K562 (cell line): Measurements from ENCODE around the gene CNNM2. TPM values are rescaled to one million over a fixed set of nuclear protein-coding genes. Genes with fewer than 3 reads are reported as not detected.

ENCODE experiments used
- ATAC-seq: fragments of 200-7000 bp; cut with Tn5 transposase; 3 replicates; pipeline ENCODE4 v1.9.1; 2020; ENCODE audit warnings: moderate library complexity
- BruUV-seq: library from RNA; stranded (reverse); fragments of 400-500 nt; replicated peaks from 2 replicates; lab custom pipeline; 2021; lab: Mats Ljungman, UMichigan
- CTCF ChIA-PET: fragments of 300-600 bp; formaldehyde crosslinking; extraction: SDS; loops from one replicate; lab custom pipeline; 2021; ENCODE audit warnings: low intra/inter-chr PET ratio; lab: Yijun Ruan, JAX
- POLR2A ChIA-PET: fragments of 300-600, 350-650 bp; sonication (Branson Sonifier 250); formaldehyde crosslinking; extraction: SDS; loops from one replicate; lab custom pipeline; 2021; ENCODE audit warnings: antibody characterized with exemption, inconsistent platforms; lab: Yijun Ruan, JAX
- DNase-seq, 4 experiments: peaks; one replicate each; pipeline versions ENCODE4 v3.0.0 to v3.0.0-alpha.2; 2011 to 2018; ENCODE audit warnings: low spot score in 3 of 4, mixed read lengths in 3 of 4; ENCODE audit errors: extremely low read depth in 1 of 4
- FAIRE-seq: peaks from 2 replicates; lab custom pipeline; 2011; peaks lifted over from hg19 to GRCh38; lab: Jason Lieb, UNC
- H2AFZ ChIP-seq: 2 replicates; pipeline ENCODE4 v1.6.0; 2011; ENCODE audit warnings: low read depth, low read length, control low read depth, inconsistent platforms
- H3K27ac ChIP-seq: fragments of 200-600 bp; 3 replicates; pipeline ENCODE4 v1.8.0; 2011; ENCODE audit warnings: low read depth, mild to moderate bottlenecking, control low read depth, inconsistent platforms, low read length, moderate library complexity, mixed read lengths; ENCODE audit errors: extremely low read depth
- H3K27me3 ChIP-seq, 2 experiments: fragments of 300-600 bp in 1 of 2; 2 replicates in 1 of 2; 3 replicates in 1 of 2; pipeline versions ENCODE4 v1.6.0 to v1.8.0; 2011; ENCODE audit warnings: inconsistent platforms in 2 of 2, low read length in 2 of 2, mild to moderate bottlenecking in 1 of 2, mixed read lengths in 1 of 2, moderate library complexity in 1 of 2; ENCODE audit not compliant: control insufficient read depth in 2 of 2, insufficient read depth in 2 of 2
- H3K36me3 ChIP-seq: fragments of 300-600 bp; 3 replicates; pipeline ENCODE4 v1.8.0; 2011; ENCODE audit warnings: mild to moderate bottlenecking, low read length, inconsistent platforms; ENCODE audit not compliant: control insufficient read depth, insufficient read depth
- H3K4me1 ChIP-seq, 2 experiments: fragments of 200-600 bp in 1 of 2; replicated peaks in 1 of 2; 2 replicates in 1 of 2; 3 replicates in 1 of 2; pipeline versions ENCODE4 v1.5.1 to v1.8.0; 2011; ENCODE audit warnings: inconsistent platforms in 2 of 2, low read length in 2 of 2, mild to moderate bottlenecking in 1 of 2, mixed read lengths in 1 of 2, moderate library complexity in 1 of 2; ENCODE audit not compliant: control insufficient read depth in 2 of 2, insufficient read depth in 2 of 2
- H3K4me2 ChIP-seq: 2 replicates; pipeline ENCODE4 v1.6.1; 2011; ENCODE audit warnings: low read length, control low read depth, inconsistent platforms, mixed read lengths; ENCODE audit not compliant: insufficient read depth
- H3K4me3 ChIP-seq: fragments of 200-600 bp; sonication (generic), shearing (Covaris generic); 2 replicates; pipeline ENCODE4 v1.5.1; 2016; ENCODE audit warnings: control low read depth, inconsistent platforms
- H3K79me2 ChIP-seq: fragments of 200-600 bp; 3 replicates; pipeline ENCODE4 v1.8.0; 2011; ENCODE audit warnings: low read length, inconsistent platforms; ENCODE audit not compliant: control insufficient read depth, insufficient read depth
- H3K9ac ChIP-seq, 2 experiments: 2 replicates each; pipeline versions ENCODE4 v1.6.0 to v1.6.1; 2011; ENCODE audit warnings: low read depth in 2 of 2, low read length in 2 of 2, control low read depth in 1 of 2, inconsistent platforms in 1 of 2, mild to moderate bottlenecking in 1 of 2, mixed read lengths in 1 of 2; ENCODE audit not compliant: insufficient read depth in 1 of 2
- H3K9me1 ChIP-seq: one replicate; pipeline ENCODE4 v1.6.0; 2011; ENCODE audit warnings: inconsistent platforms, mild to moderate bottlenecking, low read length, moderate library complexity; ENCODE audit not compliant: control insufficient read depth, insufficient read depth
- H3K9me3 ChIP-seq: replicated peaks from 2 replicates; pipeline ENCODE4 v1.5.1; 2011; ENCODE audit warnings: low read depth, low read length, inconsistent platforms; ENCODE audit not compliant: control insufficient read depth, insufficient read depth
- H4K20me1 ChIP-seq: replicated peaks from 2 replicates; pipeline ENCODE4 v1.6.1; 2011; ENCODE audit warnings: low read length, inconsistent platforms, mixed read lengths; ENCODE audit not compliant: control insufficient read depth, insufficient read depth
- CBX1 ChIP-seq: sonication (generic); IDR thresholded peaks from 2 replicates; pipeline ENCODE4 v1.6.1; 2016; ENCODE audit warnings: antibody characterized with exemption, low read depth, mild to moderate bottlenecking
- HNRNPLL ChIP-seq: fragments of 200-400 bp; formaldehyde crosslinking; IDR thresholded peaks from 2 replicates; pipeline ENCODE4 v1.6.1; 2017; ENCODE audit warnings: low read length, low read depth, mild to moderate bottlenecking; ENCODE audit not compliant: poor library complexity, severe bottlenecking
- NR2C1 ChIP-seq, 2 experiments: fragments of 450-650 bp; IDR thresholded peaks; 2 replicates each; pipeline ENCODE4 v1.6.1; 2017; ENCODE audit warnings: mild to moderate bottlenecking in 2 of 2, antibody characterized with exemption in 1 of 2, inconsistent platforms in 1 of 2, missing compliant biosample characterization in 1 of 2, missing genetic modification characterization in 1 of 2
- NR4A1 ChIP-seq, 2 experiments: fragments of 250-450 bp in 1 of 2; fragments of 450-650 bp in 1 of 2; sonication (Bioruptor Pico) in 1 of 2; IDR thresholded peaks; 2 replicates each; pipeline versions ENCODE4 v1.4.0 to v1.6.1; 2016 to 2020; ENCODE audit warnings: mild to moderate bottlenecking in 2 of 2, missing compliant biosample characterization in 1 of 2, missing genetic modification characterization in 1 of 2, moderate library complexity in 1 of 2
- PTTG1 ChIP-seq: fragments of 450-650 bp; IDR thresholded peaks from 2 replicates; pipeline ENCODE4 v1.6.1; 2016; ENCODE audit warnings: low read depth, mild to moderate bottlenecking, missing genetic modification characterization, missing compliant biosample characterization
- RFX7 ChIP-seq: fragments of 250-450 bp; sonication (Bioruptor Pico); IDR thresholded peaks from 2 replicates; pipeline ENCODE4 v1.5.1; 2021; ENCODE audit warnings: mild to moderate bottlenecking
- TAL1 ChIP-seq: fragments of 450-650 bp; IDR thresholded peaks from 2 replicates; pipeline ENCODE4 v1.6.1; 2016; ENCODE audit warnings: mild to moderate bottlenecking
- ZNF197 ChIP-seq: fragments of 200-800 bp; sonication (Bioruptor generic); IDR thresholded peaks from 2 replicates; pipeline ENCODE4 v1.6.1; 2016; ENCODE audit warnings: low read depth, missing genetic modification characterization, missing compliant biosample characterization
- ZNF699 ChIP-seq: fragments of 250-450 bp; sonication (Bioruptor Pico); IDR thresholded peaks from 2 replicates; pipeline ENCODE4 v1.8.0; 2021; ENCODE audit warnings: mild to moderate bottlenecking, moderate library complexity; ENCODE audit not compliant: insufficient replicate concordance
- ZNF717 ChIP-seq: fragments of 250-450 bp; sonication (Bioruptor Pico); IDR thresholded peaks from 2 replicates; pipeline ENCODE4 v1.5.0; 2021
- WGBS: fragments of 100-300 bp; shearing (Covaris generic); methylation state at CpG from one replicate; pipeline ENCODE4 v1.1.6; 2016; ENCODE audit warnings: low coverage, mixed read lengths; ENCODE audit not compliant: insufficient coverage; ENCODE audit errors: missing lambda C conversion rate; 5-methylcytosine and 5-hydroxymethylcytosine counted together
- in situ Hi-C: fragments of 300-500 bp; cut with MboI; formaldehyde crosslinking; loops from 4 replicates; pipeline ENCODE4 v1.15.0; 2018; ENCODE audit warnings: inconsistent platforms, mixed read lengths
- intact Hi-C: fragments of 100-400 bp; cut with micrococcal nuclease; formaldehyde crosslinking; loops from 2 replicates; pipeline ENCODE4 v1.14.2; 2022
- polyA plus RNA-seq, 8 experiments: library from polyadenylated mRNA; depleted of rRNA in 4 of 8; stranded (reverse) in 5 of 8; unstranded in 3 of 8; fragments of >200 nt; fragmentation: Nextera tagmentation in 2 of 8; fragmentation: Illumina TruSeq in 1 of 8; extraction: Ambion mirVana in 2 of 8; extraction: Trizol in 1 of 8; gene quantifications; 2 replicates each; pipeline versions ENCODE4 v1.2.1 to v1.2.3, GENCODE V29; 2011 to 2014; ENCODE audit warnings: inconsistent platforms in 1 of 8, missing spikeins in 1 of 8
- total RNA-seq, 7 experiments: library from RNA; depleted of rRNA in 6 of 7; stranded (reverse); fragments of >200 nt in 6 of 7; fragmentation: Illumina TruSeq in 2 of 7; extraction: Trizol in 2 of 7; gene quantifications; 2 replicates each; pipeline versions ENCODE4 v1.2.1 to v1.2.3, GENCODE V29; 2011 to 2021; ENCODE audit warnings: low replicate concordance in 1 of 7
- TF ChIP-seq, protein P1 (sequence below): fragments of 250-450 bp; sonication (Bioruptor Pico); IDR thresholded peaks from 2 replicates; pipeline ENCODE4 v1.5.0; 2021; ENCODE audit warnings: mild to moderate bottlenecking, borderline replicate concordance
- TF ChIP-seq, protein P2 (sequence below): sonication (generic); formaldehyde crosslinking; IDR thresholded peaks from 2 replicates; pipeline ENCODE4 v1.8.1; 2023; ENCODE audit warnings: mild to moderate bottlenecking, missing genetic modification reagents, moderate library complexity

CNNM2 gene
- total and polyA plus RNA-seq, 9 of the 15 experiments (the other 6 are each of a cell fraction or from before 2014, with no cell fraction given): 0.21 to 5.0 (median 1.3) TPM

DNA sequence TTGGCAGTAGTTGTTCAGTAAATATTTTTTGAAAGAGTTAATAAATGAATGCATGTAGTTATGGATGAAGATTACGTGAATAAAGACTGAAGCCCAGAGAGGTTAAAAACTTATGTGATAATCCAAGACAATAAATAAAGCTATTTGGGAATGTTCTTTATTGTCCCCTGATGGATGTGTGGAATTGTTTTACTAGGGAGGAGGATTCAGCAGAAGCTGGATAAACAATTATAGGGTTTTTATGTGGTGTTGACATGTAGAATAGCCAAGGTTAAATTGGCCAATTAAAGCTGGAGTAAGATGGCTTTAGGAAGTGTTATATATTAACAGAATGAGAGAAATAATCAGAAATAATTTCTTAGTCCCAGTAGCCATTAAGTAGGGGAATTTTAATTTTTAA is 66.0 kb downstream of the CNNM2 start:
- no peaks in the 10 kb centered on the region for H3K9me1 ChIP-seq
- DNase-seq (no peak), FAIRE-seq (no peak), ATAC-seq (no peak)
- H3K27ac ChIP-seq: no peak overlapping the region
- peaks cover 17 to 23% of the 10 kb centered on the region in 2 experiments for H3K4me1 ChIP-seq
- TF ChIP-seq CBX1 (no peak), PTTG1 (tag) (no peak), RFX7 (CRISPR knock-in tag) (no peak), ZNF197 (CRISPR knock-in tag) (no peak), TAL1 (no peak), ZNF717 (CRISPR knock-in tag) (no peak), NR4A1 (CRISPR knock-in tag; IDR thresholded peaks at IDR 0.05) (no peak), NR4A1 (tag; IDR thresholded peaks at IDR 0.05) (no peak), ZNF699 (CRISPR knock-in tag) (no peak), NR2C1 (IDR thresholded peaks at IDR 0.05) (no peak), NR2C1 (tag; IDR thresholded peaks at IDR 0.05) (no peak), HNRNPLL (no peak)
- TF ChIP-seq, protein P1, sequence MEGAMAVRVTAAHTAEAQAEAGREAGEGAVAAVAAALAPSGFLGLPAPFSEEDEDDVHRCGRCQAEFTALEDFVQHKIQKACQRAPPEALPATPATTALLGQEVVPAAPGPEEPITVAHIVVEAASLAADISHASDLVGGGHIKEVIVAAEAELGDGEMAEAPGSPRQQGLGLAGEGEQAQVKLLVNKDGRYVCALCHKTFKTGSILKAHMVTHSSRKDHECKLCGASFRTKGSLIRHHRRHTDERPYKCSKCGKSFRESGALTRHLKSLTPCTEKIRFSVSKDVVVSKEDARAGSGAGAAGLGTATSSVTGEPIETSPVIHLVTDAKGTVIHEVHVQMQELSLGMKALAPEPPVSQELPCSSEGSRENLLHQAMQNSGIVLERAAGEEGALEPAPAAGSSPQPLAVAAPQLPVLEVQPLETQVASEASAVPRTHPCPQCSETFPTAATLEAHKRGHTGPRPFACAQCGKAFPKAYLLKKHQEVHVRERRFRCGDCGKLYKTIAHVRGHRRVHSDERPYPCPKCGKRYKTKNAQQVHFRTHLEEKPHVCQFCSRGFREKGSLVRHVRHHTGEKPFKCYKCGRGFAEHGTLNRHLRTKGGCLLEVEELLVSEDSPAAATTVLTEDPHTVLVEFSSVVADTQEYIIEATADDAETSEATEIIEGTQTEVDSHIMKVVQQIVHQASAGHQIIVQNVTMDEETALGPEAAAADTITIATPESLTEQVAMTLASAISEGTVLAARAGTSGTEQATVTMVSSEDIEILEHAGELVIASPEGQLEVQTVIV (CRISPR knock-in tag): no peak
- TF ChIP-seq, protein P2, sequence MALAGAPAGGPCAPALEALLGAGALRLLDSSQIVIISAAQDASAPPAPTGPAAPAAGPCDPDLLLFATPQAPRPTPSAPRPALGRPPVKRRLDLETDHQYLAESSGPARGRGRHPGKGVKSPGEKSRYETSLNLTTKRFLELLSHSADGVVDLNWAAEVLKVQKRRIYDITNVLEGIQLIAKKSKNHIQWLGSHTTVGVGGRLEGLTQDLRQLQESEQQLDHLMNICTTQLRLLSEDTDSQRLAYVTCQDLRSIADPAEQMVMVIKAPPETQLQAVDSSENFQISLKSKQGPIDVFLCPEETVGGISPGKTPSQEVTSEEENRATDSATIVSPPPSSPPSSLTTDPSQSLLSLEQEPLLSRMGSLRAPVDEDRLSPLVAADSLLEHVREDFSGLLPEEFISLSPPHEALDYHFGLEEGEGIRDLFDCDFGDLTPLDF (CRISPR knock-in tag): no peak
- no peaks in the 10 kb centered on the region for H3K79me2 ChIP-seq
- no peak overlapping the region for H3K9ac ChIP-seq
- WGBS: 100% methylated on average over 1 of the region's 1 CpG
- no peak overlapping the region for H2AFZ ChIP-seq
- H3K4me2 ChIP-seq: no peak overlapping the region
- intact Hi-C loops: loop anchor here (10.0 kb wide), 1 partner anchor 59 kb away; no protein-coding TSS in a partner anchor
- no peaks in the 10 kb centered on the region for H3K27me3 ChIP-seq
- no peak overlapping the region for H3K4me3 ChIP-seq
- CTCF ChIA-PET: no interaction called here
- H3K36me3 ChIP-seq: no peaks in the 10 kb centered on the region
- no TSS peak for BruUV-seq
- in situ Hi-C loops: no loop called here
- POLR2A ChIA-PET: no interaction called here
- H3K9me3 ChIP-seq: no peaks in the 10 kb centered on the region
- no peaks in the 10 kb centered on the region for H4K20me1 ChIP-seq
